ENCODE results near the gene MARCOL.

MARCOL gene

GRCh38 chr5:148238418-148238794 lies at the start of gene MARCOL:
MARCOL (plus strand) TSS chr5:148238525; CDS start chr5:148238598, 73 bp downstream.
- no peak for DNase-seq

GRCh38 chr5:148191010-148191409 lies 47.3 kb upstream of the MARCOL start:
- no peak for DNase-seq

GRCh38 chr5:148193202-148193601 lies 45.1 kb upstream of the MARCOL start:
- no peak for DNase-seq

GRCh38 chr5:148201151-148201550 lies 37.2 kb upstream of the MARCOL start:
- no peak for DNase-seq

- DNase-seq: no peak
These were observed 35.7 kb upstream of the MARCOL start, which contains the start of gene SPINK6 for GRCh38 chr5:148202531-148203203. SPINK6 (plus strand) TSS chr5:148203042; CDS start chr5:148203097, 55 bp downstream.

GRCh38 chr5:148205044-148205806 lies 33.1 kb upstream of the MARCOL start:
- DNase-seq: no peak

- no peak for DNase-seq
These were observed 32.5 kb upstream of the MARCOL start for GRCh38 chr5:148205865-148206264.

- DNase-seq: no peak
These were observed 31.7 kb upstream of the MARCOL start for GRCh38 chr5:148206620-148207019.

GRCh38 chr5:148208226-148208625 lies 30.1 kb upstream of the MARCOL start:
- DNase-seq: no peak

- DNase-seq: no peak
These were observed 29.1 kb upstream of the MARCOL start for GRCh38 chr5:148209151-148209770.

GRCh38 chr5:148214665-148215185 lies 23.6 kb upstream of the MARCOL start:
- DNase-seq: no peak

- DNase-seq: no peak
These were observed 16.8 kb upstream of the MARCOL start for GRCh38 chr5:148221508-148221907.

GRCh38 chr5:148224117-148224742 lies 14.1 kb upstream of the MARCOL start:
- DNase-seq: no peak

- DNase-seq: no peak
These were observed 9.8 kb upstream of the MARCOL start for GRCh38 chr5:148228392-148228984.

GRCh38 chr5:148229840-148230239 lies 8.5 kb upstream of the MARCOL start:
- no peak for DNase-seq

- no peak for DNase-seq
These were observed 8.1 kb upstream of the MARCOL start for GRCh38 chr5:148230240-148230639.

GRCh38 chr5:148237785-148238417 lies 424 bp upstream of the MARCOL start:
- no peak for DNase-seq

- no peak for DNase-seq
These were observed 10.6 kb downstream of the MARCOL start for GRCh38 chr5:148248894-148249293.

GRCh38 chr5:148255456-148255855 lies 17.1 kb downstream of the MARCOL start:
- no peak for DNase-seq

GRCh38 chr5:148259288-148259687 lies 21.0 kb downstream of the MARCOL start:
- no peak for DNase-seq

- DNase-seq: no peak
These were observed 22.9 kb downstream of the MARCOL start for GRCh38 chr5:148261221-148261620.

- DNase-seq: no peak
These were observed 29.6 kb downstream of the MARCOL start for GRCh38 chr5:148267962-148268361.
